ENCODE data around the gene PRKAR1B.

Gene PRKAR1B

DNA sequence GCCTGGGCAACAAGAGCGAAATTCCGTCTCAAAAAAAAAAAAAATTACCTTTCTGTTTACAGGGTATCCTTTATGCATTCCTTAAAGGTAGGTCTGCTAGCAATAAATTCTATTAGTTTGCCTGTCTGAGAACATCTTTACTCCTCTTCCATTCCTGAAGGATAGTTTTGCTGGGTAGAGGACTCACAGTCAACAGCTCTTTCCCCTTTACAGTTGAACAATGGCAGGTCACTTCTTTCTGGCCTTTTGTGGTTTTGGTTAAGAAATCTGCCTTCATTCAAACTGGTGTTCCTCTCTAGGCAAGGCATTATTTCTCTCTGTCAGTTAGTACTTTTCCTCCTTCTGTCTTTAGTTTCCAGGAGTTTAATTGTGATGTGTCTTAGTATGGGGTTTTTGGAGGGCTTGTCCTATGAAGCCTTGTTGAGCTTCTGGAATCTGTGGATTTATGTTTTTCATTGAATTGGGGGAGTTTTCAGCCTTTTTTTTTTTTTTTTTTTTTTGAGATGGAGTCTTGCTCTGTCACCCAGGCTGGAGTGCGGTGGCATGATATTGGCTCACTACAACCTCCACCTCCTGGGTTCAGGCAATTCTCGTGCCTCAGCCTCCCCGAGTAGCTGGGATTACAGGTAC is 5.3 kb downstream of the PRKAR1B start:
- DNase-seq: no peak

DNA sequence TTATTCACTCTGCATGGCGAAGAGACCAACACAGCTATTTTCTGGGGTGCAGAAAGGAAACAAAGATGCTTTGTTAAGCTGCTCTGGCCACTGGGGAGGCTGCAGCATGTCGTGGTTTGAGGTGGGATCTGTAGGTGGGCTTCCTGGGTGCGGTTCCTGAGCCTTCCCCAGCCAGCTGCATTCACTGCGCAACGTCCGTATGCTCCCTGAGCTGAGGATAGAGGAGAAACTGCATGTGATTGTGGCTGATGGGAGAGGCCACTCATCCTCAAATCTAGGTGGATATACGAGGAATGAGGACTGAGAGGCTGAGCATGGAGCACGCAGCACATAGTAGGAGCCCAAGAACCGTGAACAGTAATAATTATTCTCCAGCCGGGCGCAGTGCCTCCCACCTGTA is 10.4 kb downstream of the PRKAR1B start:
- DNase-seq: no peak

DNA sequence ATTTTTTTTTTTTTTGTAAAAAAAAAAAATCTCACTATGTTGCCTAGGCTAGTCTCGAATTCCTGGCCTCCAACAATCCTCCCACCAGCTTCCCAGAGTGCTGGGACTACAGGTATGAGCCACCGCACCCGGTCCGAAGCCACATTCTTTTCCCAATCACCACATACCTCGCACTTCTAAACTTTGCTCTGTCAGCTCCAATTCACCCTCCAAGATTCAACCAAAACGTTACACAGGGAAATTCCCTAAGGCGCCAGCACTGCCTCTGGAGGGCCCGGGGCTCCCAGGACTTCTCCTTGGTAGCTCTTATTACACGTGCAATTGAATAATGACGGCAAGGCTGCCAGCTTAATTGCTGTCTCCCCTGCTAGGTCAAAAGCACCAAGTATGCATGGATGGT is 10.9 kb downstream of the PRKAR1B start:
- no peak for DNase-seq

DNA sequence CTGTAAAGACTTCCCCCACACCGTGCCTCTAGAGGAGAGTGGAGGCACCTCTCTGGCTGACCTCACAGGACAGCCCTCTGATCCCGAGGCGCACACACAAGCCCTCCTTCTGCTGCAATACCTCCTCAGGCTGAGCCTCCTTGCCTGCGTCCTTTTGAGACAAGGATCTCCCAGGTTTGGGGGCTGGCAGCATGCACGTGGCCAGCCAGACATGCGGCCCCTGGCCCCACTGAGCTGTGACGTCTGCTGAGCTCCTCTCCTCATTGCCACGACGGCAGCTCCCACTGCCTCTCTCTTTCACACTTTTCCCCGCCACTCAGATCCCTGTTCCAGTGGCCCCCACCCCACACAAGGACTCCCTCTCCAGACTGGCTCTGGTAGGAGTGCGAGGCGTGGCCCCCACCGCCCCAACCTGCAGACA is 12.8 kb downstream of the PRKAR1B start:
- DNase-seq: no peak

DNA sequence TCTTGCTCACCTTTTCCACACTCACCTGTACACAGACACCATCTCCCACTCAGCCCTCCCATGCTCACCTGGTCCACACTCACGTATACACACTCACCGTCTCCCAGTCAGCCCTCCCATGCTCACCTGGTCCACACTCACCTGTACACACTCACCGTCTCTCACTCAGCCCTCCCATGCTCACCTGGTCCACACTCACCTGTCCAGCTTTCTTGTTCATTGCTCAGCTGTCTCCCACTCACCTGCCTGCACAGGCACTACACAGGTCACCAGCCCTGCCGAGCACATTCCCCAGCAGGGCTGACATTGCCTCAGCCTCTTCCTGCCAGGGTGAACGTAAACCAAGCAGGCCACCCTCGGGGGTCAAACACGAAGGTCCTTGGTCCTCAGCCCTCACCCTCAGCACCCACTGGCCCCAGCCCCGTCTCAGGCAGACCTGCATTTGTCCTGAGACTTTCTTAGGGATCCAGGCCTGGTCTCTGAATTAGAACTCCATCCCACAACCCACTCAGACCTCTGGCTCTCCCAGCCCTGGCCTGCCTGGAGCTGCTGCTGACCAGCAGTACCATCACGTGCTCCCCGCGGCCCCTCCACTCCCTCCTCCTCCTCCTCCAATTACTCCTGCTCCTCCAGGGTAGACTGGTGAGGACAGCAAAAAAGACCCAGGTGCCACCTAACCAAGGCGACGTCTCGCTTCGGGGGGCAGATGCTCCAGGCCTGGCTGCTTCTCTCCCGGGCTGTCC is 13.4 kb downstream of the PRKAR1B start:
- DNase-seq: no peak

DNA sequence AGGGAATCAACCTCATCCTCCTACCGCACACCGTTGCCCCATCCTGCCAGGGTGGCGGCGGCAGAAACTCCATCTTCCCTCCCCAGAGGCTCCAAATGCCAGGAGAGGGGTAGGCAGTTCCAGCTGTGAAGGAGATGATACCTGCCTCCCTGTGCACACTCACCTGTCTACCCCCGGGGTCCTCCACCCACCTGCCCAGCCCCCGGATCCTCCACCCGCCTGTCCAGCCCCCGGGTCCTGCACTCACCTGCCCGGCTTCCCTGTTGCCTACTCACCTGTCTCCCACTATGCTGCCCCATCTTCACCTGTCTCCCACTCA is 14.0 kb downstream of the PRKAR1B start:
- DNase-seq: no peak

DNA sequence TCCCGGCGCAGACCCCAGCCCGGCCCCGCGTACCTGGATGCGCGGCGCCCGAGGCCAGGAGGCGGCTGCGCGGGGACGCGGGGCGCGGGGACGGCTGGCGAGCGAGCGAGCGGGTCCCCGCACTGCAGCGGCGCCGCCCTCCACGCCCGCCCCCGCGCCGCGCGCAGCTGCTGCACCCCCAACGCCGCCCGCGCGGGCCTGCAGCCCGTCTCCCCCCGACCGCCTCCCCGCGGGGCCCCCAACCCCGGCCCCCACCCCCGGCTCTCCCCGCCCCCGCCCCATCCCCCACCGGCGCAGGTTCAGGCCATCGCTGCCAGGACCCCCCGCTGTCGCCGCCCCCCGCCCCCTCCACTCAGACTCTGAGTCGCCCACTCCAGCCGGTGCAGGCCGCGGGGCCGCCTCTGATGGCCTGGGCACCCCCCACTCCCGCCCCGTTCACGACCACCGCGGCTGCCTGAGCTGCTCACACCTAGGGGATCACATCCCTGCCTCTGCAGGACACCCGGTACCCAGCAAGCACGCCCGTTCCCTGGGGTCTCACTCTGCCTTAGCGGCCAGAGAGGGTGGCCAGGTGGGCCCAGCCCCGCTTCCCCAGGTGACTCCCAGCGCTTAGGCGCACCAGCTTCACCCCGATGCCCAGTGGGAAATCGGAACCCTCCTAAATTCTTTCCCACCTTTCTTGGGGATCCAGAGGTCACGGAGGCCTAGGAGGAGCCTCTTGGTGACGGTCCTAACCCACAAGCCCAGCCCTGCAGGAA is 14.5 kb downstream of the PRKAR1B start:
- no peak for DNase-seq

DNA sequence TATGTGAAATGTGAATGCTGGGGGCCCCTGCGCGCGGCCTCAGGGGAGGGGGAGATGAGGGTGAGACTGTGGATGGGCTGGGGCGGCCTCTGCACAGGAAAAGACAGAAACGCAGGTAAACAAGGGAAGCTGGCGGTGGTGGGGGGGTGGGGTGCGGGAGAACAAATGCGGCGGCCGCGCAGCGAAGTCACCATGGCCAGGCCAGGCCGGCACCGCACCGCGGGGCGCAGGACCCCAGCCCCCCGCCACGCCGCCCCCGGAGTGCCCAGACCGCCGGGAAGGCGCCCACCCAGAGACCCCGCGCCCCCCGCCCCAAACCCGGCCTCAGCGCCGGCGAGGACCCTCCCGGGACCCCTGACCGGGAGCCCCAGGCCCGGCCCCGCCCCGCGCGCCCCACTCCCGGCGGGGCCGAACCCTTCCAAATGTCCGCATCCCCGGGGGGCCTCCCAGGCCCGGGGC is 15.1 kb downstream of the PRKAR1B start:
- no peak for DNase-seq

DNA sequence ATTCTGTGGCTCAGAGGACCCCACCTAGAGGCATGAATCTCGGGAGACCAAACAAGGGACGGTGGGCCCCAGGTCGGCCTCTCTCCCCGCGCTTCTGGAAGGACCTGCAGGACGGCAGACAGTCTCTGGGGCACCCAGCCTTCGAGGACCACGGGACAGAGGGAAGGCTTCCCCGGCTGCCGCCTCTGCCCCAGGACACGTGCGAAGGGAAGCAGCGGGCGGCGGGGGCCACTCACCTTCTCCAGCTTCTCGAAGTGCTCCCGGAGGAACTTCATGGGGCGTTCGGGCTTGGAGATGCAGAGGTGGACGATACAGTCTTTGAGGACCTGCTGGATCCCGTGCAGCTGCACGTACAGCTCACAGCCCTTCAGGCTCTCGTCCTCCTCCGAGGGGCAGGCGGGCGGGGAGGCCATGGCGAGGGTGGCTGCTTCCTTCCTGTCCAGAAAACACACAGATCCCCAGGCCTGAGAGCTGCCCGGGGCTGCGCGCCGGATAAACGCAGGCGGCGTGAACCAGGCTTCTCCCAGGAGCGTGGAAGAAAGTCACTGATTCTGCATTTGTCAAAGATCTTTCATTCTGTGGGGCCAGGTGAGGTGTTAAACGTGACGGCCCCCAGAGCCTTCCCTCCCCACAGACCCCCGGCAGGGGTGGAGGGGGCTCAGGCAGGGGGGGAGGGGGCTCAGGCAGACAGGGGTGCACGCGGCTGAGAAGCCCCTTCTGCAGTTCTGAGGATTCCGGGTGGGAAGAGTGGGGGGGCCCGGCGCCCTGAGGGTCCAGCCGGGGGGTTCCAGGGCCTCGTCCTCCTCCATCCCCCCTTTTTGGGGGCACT is 15.8 kb downstream of the PRKAR1B start:
- no peak for DNase-seq

DNA sequence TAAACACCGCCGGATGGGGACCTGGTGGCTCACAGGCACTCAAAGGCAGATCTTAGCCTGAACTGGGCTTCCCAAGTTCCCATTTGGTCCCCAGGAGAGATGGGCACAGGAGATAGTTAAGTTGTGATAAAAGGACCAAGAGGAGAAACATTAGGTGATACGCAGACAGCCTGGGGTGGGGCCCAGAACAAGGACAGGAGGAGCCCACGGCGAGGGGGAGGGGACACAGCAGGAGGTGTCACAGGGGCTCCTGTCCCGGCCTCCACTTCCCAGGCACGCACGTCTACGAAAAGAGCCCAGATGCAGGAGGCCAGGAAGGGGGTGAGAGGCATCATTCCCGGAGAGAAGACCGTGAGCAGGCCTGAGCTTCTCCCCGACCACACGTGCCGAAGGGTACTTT is 16.9 kb downstream of the PRKAR1B start:
- DNase-seq: no peak

DNA sequence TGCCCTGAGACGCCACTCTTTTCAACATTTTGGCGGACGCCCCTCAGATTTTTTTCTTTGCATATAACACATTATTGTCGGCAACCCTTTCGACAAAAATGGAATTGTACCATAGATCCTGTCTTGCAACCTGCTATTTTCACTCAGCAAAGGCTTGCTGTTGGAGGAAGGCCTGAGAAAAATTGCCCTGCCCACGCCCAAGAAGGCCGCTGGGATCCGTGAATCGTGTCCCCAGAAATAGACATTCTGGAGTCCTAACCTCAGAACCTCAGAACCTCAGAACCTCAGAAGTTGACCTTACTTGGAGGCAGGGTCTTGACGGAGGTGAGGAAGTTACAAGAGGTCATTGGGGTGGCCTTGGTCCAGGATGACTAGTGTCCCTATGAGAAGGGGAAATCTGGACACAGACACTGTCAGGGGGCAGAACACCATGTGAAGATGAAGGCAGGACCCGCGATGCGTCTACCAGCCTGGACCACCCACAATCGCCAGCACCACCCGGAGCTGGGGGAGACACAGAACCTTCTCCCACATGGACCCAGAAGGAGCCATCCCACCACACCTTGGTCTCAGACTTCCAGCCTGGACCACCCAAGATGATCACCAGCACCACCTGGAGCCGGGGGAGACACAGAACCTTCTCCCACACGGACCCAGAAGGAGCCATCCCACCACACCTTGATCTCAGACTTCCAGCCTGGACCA is 19.6 kb downstream of the PRKAR1B start:
- no peak for DNase-seq

DNA sequence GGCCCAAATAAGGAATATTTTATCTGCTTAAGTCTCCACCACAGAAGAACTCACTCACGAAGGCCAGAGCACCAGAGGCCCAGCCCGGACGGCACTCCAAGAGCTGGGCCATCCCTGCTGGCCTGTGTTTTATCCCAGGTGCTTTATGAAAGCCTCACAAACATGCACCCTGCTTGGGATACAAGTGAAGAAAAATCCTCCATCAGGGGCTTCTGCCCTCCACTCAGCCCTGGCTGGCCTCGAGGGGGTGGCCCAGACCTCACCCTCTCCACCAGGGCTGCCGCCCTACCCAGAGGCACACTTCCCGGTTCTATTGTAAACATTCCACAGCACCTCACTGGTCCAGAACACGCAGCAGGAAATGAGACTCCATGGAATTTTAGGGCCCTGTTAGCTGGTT is 20.4 kb downstream of the PRKAR1B start:
- DNase-seq: no peak

DNA sequence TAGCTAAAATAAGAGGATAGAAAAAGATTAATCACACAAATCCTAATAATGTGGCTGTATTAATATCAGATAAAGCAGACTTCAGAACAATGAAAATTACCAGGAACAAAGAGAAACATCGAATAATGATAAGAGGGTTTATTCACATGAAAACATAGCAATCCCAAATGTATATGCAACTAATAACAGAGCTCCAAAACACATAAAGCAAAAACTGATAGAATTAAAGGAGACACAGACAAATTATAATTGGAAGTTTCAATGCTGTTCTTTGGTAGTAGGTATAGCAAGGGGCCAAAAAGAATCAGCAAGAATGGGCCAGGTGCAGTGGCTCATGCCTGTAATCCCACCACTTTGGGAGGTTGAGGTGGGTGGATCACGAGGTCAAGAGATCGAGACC is 24.0 kb downstream of the PRKAR1B start:
- no peak for DNase-seq

DNA sequence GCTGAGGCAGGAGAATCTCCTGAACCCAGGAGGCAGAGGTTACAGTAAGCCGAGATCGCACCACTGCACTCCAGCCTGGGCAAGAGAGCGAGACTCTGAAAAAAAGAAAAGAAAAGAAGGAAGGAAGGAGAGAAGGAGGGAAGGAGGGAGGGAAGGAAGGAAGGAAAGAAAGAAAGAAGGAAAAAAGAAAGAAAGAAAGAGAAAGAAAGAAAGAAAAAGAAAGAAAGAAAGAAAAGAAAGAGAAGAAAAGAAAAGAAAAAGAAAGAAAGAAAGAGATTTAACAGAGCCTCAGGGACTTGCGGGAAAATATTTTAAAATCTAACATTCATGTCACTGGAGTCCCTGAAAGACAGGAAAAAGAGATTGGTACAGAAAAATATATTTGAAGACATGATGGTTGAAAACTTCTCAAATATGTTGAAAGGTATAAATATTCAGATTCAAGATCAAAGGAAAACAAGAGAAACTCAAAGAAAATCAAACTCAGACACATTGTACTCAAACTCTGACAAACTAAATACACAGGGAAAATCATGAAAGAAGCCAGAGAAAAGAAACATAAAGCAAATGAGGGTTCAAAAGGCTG is 25.9 kb downstream of the PRKAR1B start:
- no peak for DNase-seq

DNA sequence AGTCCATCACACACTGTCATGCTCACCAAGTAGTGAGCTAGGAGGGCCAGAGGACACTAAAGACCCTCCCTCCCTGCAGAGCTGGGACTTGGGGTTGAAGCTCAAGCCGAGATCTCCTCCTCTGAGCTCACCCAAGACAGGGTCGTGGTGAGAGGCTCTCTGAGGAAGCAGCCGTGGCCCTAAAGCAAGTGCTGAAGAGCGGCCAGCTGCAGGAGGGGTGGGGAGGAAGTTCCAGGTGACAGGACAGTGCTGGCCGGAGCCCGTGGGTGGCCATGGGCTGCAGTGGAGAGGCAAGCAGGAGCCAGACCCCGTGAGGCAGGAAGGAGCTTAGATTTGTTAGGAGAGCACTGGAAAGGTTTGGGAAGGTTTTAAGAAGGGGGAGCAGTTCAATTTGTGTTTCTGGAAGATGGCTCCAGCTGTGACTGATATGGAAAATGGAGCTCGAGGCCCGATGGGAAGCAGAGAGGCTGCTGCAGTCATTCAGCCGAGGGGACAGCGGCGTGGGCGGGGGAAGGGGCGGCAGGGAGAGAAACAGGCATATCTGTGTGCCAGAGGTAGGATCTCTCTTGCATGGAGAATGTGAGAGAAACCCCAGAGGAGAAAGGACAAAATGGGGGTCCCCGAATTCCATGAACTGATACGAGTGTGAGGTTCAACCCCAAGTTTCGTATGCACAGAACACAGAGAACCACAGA is 27.5 kb downstream of the PRKAR1B start:
- no peak for DNase-seq

DNA sequence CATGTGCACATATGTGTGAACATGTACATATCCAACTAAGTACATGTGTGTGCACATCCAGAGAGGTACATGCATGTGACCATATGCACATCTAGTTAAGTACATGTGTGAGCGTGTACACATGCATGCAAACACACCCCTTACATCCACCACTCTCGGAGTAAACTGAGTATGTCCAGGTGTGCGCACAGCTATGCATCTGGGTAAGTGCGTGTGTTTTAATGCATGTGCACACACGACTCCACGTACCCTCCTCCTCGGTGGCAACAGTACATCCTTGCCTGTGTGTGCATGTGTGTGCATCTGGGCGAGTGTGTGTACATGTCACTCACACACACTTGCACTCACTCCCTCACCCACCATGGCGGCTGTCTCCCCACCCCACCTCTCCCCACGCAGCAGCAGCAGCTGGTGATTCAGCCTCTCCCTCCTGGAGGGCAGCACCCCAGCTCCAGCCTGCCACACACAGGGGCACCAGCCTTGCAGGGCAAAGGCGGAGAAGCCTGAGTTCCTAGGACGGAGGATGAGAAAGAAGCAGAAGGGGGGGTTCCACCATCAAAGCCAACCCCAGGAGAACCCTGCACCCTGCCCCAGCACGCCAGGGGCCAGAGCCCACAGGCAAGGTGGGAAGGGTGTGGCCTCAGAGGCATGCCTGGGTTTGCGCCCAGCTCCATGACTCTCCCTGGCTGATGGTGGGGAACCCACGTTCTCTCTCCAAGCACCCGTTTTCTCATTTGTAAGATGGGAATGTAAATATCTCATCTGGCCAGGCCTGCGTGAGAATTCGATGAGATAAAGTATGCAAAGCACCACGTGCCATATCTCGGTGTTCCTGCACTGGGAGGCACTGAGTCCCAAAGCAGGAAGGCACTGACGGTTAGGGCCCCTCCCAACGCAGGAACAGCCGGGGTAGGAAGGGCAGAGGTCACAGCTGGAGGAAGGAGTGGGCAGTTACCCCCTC is 28.3 kb downstream of the PRKAR1B start:
- no peak for DNase-seq

DNA sequence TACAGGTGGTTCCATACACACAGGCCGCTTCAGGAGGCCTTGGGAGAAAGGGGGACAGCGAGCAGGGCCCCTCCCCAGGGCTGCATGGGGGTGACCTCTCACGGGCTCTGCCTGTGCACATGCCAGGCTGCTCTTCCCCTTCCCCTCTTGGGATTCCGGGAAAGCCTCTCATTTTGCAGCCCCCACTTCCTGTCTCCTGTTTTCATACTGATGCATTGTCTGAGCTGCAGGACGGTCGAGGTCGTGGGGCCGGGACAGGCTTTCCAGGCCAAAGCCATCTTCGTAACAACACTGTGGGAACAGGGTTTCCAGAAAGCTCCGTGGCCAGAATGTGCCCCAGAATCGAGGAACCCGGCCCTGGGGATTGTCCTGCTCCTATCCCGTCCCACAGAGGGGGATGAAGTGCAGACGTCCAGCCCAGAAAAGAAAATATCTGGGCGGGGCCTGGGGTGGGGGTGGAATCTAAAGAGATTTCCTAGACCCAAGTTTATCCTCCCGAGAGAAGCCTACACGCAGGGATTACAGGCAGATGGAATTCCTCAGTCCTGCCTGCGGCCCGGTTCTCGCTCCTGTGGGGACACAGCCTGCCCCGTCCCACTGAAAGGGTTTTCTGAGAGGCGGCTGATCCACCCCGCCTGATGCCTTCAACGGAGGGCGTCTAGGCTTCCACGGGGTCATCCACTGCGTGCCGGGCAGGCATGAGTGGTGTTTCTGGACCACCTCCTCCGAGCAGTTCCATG is 30.1 kb downstream of the PRKAR1B start:
- DNase-seq: no peak

DNA sequence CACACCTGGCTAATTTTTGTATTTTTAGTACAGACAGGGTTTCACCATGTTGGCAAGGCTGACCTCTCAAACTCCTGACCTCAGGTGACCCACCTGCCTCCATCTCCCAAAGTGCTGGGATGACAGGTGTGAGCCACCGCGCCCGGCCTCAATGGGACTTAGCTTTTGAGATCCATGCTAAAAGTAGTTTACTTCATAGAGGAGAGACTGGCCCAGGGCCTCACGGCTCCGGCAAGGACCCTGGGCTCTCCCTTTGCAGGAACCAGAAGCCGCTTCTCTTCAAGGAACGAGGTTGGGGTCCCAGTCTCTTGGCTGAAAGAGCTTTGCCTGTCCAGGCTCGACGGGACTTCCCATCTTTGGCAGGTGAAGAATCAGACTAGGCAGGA is 30.7 kb downstream of the PRKAR1B start:
- DNase-seq: no peak

DNA sequence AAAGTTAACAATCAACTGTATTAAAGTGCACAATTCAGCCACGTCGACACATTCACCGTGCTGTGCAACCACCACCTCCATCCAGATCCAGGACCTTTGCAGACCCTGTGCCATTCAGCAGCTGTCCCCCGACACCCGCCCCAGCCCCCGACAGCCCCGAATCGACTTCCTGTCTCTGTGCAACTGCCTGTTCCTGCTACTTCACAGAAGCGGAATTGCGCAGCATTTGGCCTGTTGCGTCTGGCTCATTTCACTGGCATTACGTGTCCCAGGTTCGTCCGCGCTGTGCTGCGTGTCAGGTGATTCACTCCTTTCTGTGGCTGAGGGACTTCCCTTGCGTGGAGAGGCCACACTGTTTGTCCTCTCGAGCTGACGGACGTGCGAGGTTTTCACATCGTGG is 33.8 kb downstream of the PRKAR1B start:
- no peak for DNase-seq
